Esophagus squamous epithelium (tissue), 5 donors: Measurements from ENCODE around the gene CDK6. TPM values are rescaled to one million over a fixed set of nuclear protein-coding genes. Genes with fewer than 3 reads are reported as not detected.
A peak's percentile ranks its signal among the peaks of the same experiment; 100 is the strongest.

Experiments
- DNase-seq: peaks from one replicate; lab custom pipeline; 2025; lab: John Stamatoyannopoulos, UW
- H3K27ac ChIP-seq, 4 donors: fragments of 200-600 bp; sonication (generic); one replicate each; pipeline ENCODE4 v1.5.1; 2016 to 2019; ENCODE audit warnings: mild to moderate bottlenecking in 1 of 4
- H3K27me3 ChIP-seq, 4 donors: fragments of 200-600 bp; sonication (generic); 1 replicate in 3 of 4; 2 replicates in 1 of 4; pipeline versions ENCODE4 v1.5.1 to v1.6.0; 2017 to 2021; ENCODE audit warnings: antibody characterized with exemption in 1 of 4
- H3K36me3 ChIP-seq, 3 donors: fragments of 200-600 bp; sonication (generic); one replicate each; pipeline ENCODE4 v1.5.1; 2016 to 2019
- H3K4me1 ChIP-seq, 3 donors: fragments of 200-600 bp; sonication (generic); one replicate each; pipeline ENCODE4 v1.5.1; 2017 to 2019
- H3K4me3 ChIP-seq, 4 donors: fragments of 200-600 bp; sonication (generic); 1 replicate in 3 of 4; 2 replicates in 1 of 4; pipeline ENCODE4 v1.5.1; 2016 to 2019; ENCODE audit warnings: mild to moderate bottlenecking in 2 of 4, moderate library complexity in 1 of 4
- H3K9me3 ChIP-seq, 3 donors: fragments of 200-600 bp; sonication (generic); one replicate each; pipeline ENCODE4 v1.5.1; 2016 to 2019
- POLR2A ChIP-seq, 4 donors: fragments of 450-650 bp; IDR thresholded peaks; one replicate each; pipeline ENCODE4 v1.6.1; 2017; ENCODE audit warnings: antibody characterized with exemption in 4 of 4, mild to moderate bottlenecking in 4 of 4, moderate library complexity in 3 of 4
- WGBS, 2 donors: methylation state at CpG; one replicate each; pipeline ENCODE4 v1.1.5; 2018; 5-methylcytosine and 5-hydroxymethylcytosine counted together
- intact Hi-C: fragments of 100-400 bp; cut with DNase I; formaldehyde crosslinking; loops from one replicate; pipeline ENCODE4 v1.15.0; 2022
- total RNA-seq, 4 donors: library from RNA; depleted of rRNA; stranded (reverse); fragments of >200 nt; gene quantifications; one replicate each; pipeline ENCODE4 v1.1.0, GENCODE V29; 2016
- TF ChIP-seq, protein P1 (sequence below), 6 experiments: fragments of 450-650 bp in 4 of 6; fragments of 200-600 bp in 2 of 6; sonication (generic) in 2 of 6; IDR thresholded peaks; one replicate each; pipeline ENCODE4 v1.5.1; 2016 to 2019; ENCODE audit warnings: antibody characterized with exemption in 6 of 6, mild to moderate bottlenecking in 4 of 6, moderate library complexity in 4 of 6
- donor health status: DM: yes; HTN: yes; CAD: no.

Gene CDK6
- total RNA-seq, 4 donors from 2014 or later: 15.6 to 59.2 (median 32.4) TPM

DNA sequence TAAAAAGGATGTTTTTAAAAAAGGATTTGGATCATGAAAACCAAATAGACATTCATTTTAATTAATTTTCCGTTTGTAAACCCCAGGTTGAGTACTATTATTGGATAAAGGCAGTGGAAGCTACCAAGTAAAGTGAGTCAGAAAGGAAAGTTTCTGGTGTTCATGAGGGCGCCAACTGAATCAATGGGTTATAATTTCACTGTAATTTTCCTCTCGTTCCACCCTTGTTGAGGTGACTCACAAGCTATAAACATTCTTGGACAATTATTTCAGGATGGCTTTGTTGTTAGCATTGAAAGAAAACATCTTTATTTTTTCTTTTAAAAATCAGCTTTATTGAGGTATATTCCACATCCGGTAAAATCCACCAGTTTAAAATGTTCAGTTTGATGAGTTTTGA lies 241.1 kb downstream of the CDK6 start:
- Histone ChIP-seq H3K27ac (no peak overlapping the region), H3K4me1 (peaks cover 0 to 9% (median 0%) of the 10 kb centered on the region in 3 donors), H3K36me3 (no peaks in the 10 kb centered on the region), H3K9me3 (no peaks in the 10 kb centered on the region), H3K4me3 (no peak overlapping the region), H3K27me3 (peaks cover 0 to 5% (median 0%) of the 10 kb centered on the region in 4 donors)
- intact Hi-C loops: no loop called here
- WGBS, 2 donors: 50 to 55% methylated on average over 4 of the region's 4 CpGs
- TF ChIP-seq, protein P1, sequence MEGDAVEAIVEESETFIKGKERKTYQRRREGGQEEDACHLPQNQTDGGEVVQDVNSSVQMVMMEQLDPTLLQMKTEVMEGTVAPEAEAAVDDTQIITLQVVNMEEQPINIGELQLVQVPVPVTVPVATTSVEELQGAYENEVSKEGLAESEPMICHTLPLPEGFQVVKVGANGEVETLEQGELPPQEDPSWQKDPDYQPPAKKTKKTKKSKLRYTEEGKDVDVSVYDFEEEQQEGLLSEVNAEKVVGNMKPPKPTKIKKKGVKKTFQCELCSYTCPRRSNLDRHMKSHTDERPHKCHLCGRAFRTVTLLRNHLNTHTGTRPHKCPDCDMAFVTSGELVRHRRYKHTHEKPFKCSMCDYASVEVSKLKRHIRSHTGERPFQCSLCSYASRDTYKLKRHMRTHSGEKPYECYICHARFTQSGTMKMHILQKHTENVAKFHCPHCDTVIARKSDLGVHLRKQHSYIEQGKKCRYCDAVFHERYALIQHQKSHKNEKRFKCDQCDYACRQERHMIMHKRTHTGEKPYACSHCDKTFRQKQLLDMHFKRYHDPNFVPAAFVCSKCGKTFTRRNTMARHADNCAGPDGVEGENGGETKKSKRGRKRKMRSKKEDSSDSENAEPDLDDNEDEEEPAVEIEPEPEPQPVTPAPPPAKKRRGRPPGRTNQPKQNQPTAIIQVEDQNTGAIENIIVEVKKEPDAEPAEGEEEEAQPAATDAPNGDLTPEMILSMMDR (IDR thresholded peaks at IDR 0.05): no peak
- DNase-seq: no peak

DNA sequence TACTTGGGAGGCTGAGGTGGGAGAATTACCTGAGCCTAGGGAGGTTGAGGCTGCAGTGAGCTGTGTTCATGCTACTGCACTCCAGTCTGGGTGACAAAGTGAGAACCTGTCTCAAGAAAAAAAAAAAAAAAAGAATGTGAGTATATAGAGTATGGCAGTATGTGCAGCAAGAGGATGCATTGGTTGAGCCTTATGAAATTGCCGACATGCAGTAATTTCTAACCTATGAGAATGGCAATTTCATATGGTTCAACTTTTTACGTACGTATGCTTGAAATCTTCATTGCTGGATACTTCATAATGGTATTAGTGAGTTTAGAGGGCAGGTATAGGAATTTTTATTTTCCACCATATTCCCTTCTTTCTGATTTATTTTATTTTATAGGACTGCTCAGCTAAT lies 241.6 kb downstream of the CDK6 start:
- Histone ChIP-seq H3K4me1 (peaks cover 0 to 9% (median 0%) of the 10 kb centered on the region in 3 donors), H3K4me3 (no peak overlapping the region), H3K36me3 (no peaks in the 10 kb centered on the region), H3K27me3 (peaks cover 0 to 5% (median 0%) of the 10 kb centered on the region in 4 donors), H3K27ac (no peak overlapping the region), H3K9me3 (no peaks in the 10 kb centered on the region)
- intact Hi-C loops: no loop called here
- DNase-seq: no peak
- whole genome bisulfite sequencing, 2 donors: 87 to 90% methylated on average over 3 of the region's 3 CpGs
- no peak for TF ChIP-seq POLR2A (IDR thresholded peaks at IDR 0.05)
- TF ChIP-seq, protein P1 (IDR thresholded peaks at IDR 0.05): no peak

- no peaks in the 10 kb centered on the region for H3K27me3 ChIP-seq
- intact Hi-C loops: no loop called here
- TF ChIP-seq, protein P1 (IDR thresholded peaks at IDR 0.05): no peak
- no peak for TF ChIP-seq POLR2A (IDR thresholded peaks at IDR 0.05)
- no peaks in the 10 kb centered on the region for H3K9me3 ChIP-seq
- H3K36me3 ChIP-seq: no peaks in the 10 kb centered on the region
- DNase-seq: no peak
- H3K4me3 ChIP-seq: peak overlapping the region; percentile 69 to 94 (median 80)
- H3K27ac ChIP-seq: peak overlapping the region in 2 of 4 donors; percentile 96
- H3K4me1 ChIP-seq: peaks cover 9 to 46% (median 19%) of the 10 kb centered on the region in 3 donors
- WGBS, 2 donors: 40 to 51% methylated on average over 10 to 19 of the region's 19 CpGs
Observed at GRCh38 chr7:92590711-92591310, 245.6 kb downstream of the CDK6 start.

GRCh38 chr7:92589056-92589455 lies 247.3 kb downstream of the CDK6 start:
- Histone ChIP-seq H3K4me1 (peaks cover 9 to 61% (median 22%) of the 10 kb centered on the region in 3 donors), H3K4me3 (peak overlapping the region; percentile 69 to 94 (median 80)), H3K27me3 (no peaks in the 10 kb centered on the region), H3K27ac (peak overlapping the region in 3 of 4 donors; percentile 86 to 96 (median 96)), H3K9me3 (no peaks in the 10 kb centered on the region), H3K36me3 (no peaks in the 10 kb centered on the region)
- DNase-seq: no peak
- intact Hi-C loops: no loop called here
- TF ChIP-seq, protein P1 (IDR thresholded peaks at IDR 0.05): no peak
- TF ChIP-seq POLR2A (IDR thresholded peaks at IDR 0.05): no peak
- WGBS, 2 donors: 19 to 26% methylated on average over 7 of the region's 7 CpGs

DNA sequence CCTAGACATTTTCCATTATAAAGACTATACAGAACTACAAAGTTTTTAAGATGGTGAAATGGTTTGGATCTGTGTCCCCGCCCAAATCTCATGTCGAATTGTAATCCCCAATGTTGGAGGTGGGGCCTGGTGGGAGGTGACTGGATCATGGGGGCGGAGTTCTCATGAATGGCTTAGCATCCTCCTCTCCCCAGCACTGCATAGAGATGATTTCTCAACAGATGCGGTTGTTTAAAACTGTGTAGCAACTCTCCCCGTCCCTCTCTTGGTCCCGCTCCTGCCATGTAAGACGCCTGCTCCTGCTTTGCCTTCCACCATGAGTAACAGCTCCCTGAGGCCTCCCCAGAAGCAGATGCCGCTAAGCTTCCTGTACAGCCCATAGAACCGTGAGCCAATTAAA lies 247.8 kb downstream of the CDK6 start:
- TF ChIP-seq POLR2A (IDR thresholded peaks at IDR 0.05): no peak
- TF ChIP-seq, protein P1 (IDR thresholded peaks at IDR 0.05): no peak
- no peaks in the 10 kb centered on the region for H3K36me3 ChIP-seq
- WGBS, 2 donors: 69 to 84% methylated on average over 9 of the region's 9 CpGs
- H3K9me3 ChIP-seq: no peaks in the 10 kb centered on the region
- intact Hi-C loops: no loop called here
- H3K4me1 ChIP-seq: peaks cover 9 to 61% (median 22%) of the 10 kb centered on the region in 3 donors
- no peaks in the 10 kb centered on the region for H3K27me3 ChIP-seq
- no peak for DNase-seq
- H3K4me3 ChIP-seq: peak overlapping the region; percentile 69 to 94 (median 80)
- H3K27ac ChIP-seq: peak overlapping the region in 1 of 4 donors; percentile 96
